Hematopoietic multipotent progenitor cell treated with erythropoietin and hydrocortisone succinate and interleukin-3 and kit ligand, for 15 days (in vitro differentiated cells): ENCODE measurements around the gene CFAP91.

Experiments
- DNase-seq: peaks from one replicate; pipeline ENCODE4 v3.0.0-alpha.2; 2015; ENCODE audit warnings: low spot score

The CFAP91 gene

GRCh38 chr3:119743921-119744320, 41.1 kb downstream of the CFAP91 start:
- DNase-seq: no peak

DNA sequence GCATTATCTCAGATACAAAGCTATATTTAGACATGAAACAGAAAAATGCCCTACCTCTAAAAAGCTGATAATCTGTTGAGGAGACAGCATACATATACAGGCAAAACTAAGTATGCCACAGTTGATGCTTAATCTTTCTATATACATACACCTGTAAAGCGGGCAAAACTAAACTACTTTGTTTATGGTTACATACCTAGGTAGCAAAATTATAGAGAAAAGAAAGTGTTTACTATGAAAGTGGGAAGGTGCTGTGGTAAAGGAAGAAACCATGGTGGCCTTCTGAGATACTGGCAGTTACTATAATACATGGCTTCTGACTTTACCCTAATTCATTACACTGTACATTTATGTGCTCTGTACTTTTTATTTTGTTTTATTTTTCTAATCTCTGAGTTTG, 43.1 kb downstream of the CFAP91 start:
- no peak for DNase-seq

DNA sequence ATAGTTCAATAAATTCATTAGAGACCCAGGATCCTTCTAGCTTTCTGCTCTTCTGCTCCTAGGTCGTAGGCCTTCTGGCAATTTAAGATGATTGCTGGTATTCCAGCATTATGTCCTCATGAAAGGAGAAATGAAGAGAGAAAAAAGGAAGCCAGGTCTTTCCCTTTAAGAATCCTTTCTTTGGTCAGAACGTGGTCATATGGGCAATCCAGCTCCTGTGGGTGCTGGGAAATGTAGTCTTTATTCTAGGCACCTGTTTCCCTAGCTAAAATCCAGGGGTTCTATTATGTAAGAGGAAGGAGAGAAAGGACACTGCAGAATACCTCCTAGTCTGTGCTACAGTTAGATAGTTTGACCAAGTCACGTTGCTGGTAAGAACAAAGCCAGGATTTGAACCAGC, 43.6 kb downstream of the CFAP91 start:
- DNase-seq: no peak

- no peak for DNase-seq
Measured at GRCh38 chr3:119747357-119747756, 44.5 kb downstream of the CFAP91 start.

- no peak for DNase-seq
Measured at GRCh38 chr3:119748991-119749390, 46.2 kb downstream of the CFAP91 start.

DNA sequence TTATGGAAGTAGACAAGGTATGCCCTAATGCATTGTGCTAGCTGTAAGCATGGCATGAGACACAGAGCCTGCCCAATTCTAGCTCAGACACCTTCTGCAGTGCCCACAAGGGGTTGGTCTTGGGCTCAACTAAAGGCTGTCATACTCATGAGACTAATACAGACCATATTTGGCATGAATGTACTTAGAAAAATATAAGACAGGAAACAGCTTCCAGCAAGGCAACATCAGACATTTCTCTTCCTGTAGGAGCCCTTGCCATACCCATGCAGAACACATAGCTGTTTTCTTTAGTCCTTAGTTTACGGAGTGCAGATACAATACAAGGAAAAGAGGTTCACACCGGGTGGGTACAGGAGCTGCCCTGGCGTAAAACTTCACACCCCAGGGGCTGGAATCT, 48.6 kb downstream of the CFAP91 start:
- DNase-seq: no peak
